ENCODE measurements around the gene TOP2B. TPM values are rescaled to one million over a fixed set of nuclear protein-coding genes. Genes with fewer than 3 reads are reported as not detected.

TOP2B gene
- total RNA-seq, 1 experiment from 2014 or later: 63.1 TPM

GRCh38 chr3:25576831-25577454 is 87.8 kb downstream of the TOP2B start:
- Histone ChIP-seq H3K4me3 (ENCODE audit: low read depth in 2 of 2, low read length in 2 of 2) (no peak overlapping the region), H3K4me1 (ENCODE audit: control insufficient read depth, insufficient read depth, low read length) (no peaks in the 10 kb centered on the region), H3K36me3 (ENCODE audit: control insufficient read depth, insufficient read depth, low read length) (no peaks in the 10 kb centered on the region), H3K27ac (ENCODE audit: low read length) (no peak overlapping the region), H3K9me3 (ENCODE audit: control insufficient read depth, insufficient read depth, low read depth, low read length) (no peaks in the 10 kb centered on the region), H3K27me3 (ENCODE audit: control insufficient read depth, insufficient read depth, low read length) (no peaks in the 10 kb centered on the region)
- no peak for ATAC-seq
- TF ChIP-seq CTCF (IDR thresholded peaks at IDR 0.05) (no peak), POLR2AphosphoS5 (IDR thresholded peaks at IDR 0.05; ENCODE audit: low read depth, low read length) (no peak), SIN3A (IDR thresholded peaks at IDR 0.05; ENCODE audit: borderline replicate concordance, insufficient read depth, low read depth, low read length) (no peak), REST (IDR thresholded peaks at IDR 0.05; ENCODE audit: insufficient read depth in 1 of 2, low read depth in 2 of 2, low read length in 1 of 2) (no peak), TCF7L2 (IDR thresholded peaks at IDR 0.05; ENCODE audit: low read depth, low read length) (no peak)
- ChIA-PET POLR2A (no interaction called here), CTCF (interaction anchor here (0.6 kb wide), 1 partner anchor 1822 kb away, joined by 3 read pairs; no protein-coding TSS in a partner anchor)
- DNase-seq (ENCODE audit: low read depth, low spot score): no peak
- intact Hi-C loops (cut with micrococcal nuclease; ENCODE audit: unreplicated experiment) (no loop called here), in situ Hi-C loops (cut with HindIII; ENCODE audit: low pct_unique_long_range_greater_than_20kb, low sequenced_read_pairs) (no loop called here)
- BruUV-seq (replicated peaks): no TSS peak

GRCh38 chr3:25576146-25576545 is 88.6 kb downstream of the TOP2B start:
- H3K4me1 ChIP-seq (ENCODE audit: control insufficient read depth, insufficient read depth, low read length): no peaks in the 10 kb centered on the region
- no peak overlapping the region for H3K4me3 ChIP-seq (ENCODE audit: low read depth in 2 of 2, low read length in 2 of 2)
- TF ChIP-seq REST (IDR thresholded peaks at IDR 0.05; ENCODE audit: insufficient read depth in 1 of 2, low read depth in 2 of 2, low read length in 1 of 2) (no peak), SIN3A (IDR thresholded peaks at IDR 0.05; ENCODE audit: borderline replicate concordance, insufficient read depth, low read depth, low read length) (no peak), POLR2AphosphoS5 (IDR thresholded peaks at IDR 0.05; ENCODE audit: low read depth, low read length) (no peak), TCF7L2 (IDR thresholded peaks at IDR 0.05; ENCODE audit: low read depth, low read length) (no peak), CTCF (IDR thresholded peaks at IDR 0.05) (no peak)
- no TSS peak for BruUV-seq (replicated peaks)
- no peak for ATAC-seq
- no peaks in the 10 kb centered on the region for H3K9me3 ChIP-seq (ENCODE audit: control insufficient read depth, insufficient read depth, low read depth, low read length)
- no peaks in the 10 kb centered on the region for H3K27me3 ChIP-seq (ENCODE audit: control insufficient read depth, insufficient read depth, low read length)
- intact Hi-C loops (cut with micrococcal nuclease; ENCODE audit: unreplicated experiment) (no loop called here), in situ Hi-C loops (cut with HindIII; ENCODE audit: low pct_unique_long_range_greater_than_20kb, low sequenced_read_pairs) (no loop called here)
- POLR2A ChIA-PET: no interaction called here
- H3K27ac ChIP-seq (ENCODE audit: low read length): no peak overlapping the region
- CTCF ChIA-PET: interaction anchor here (0.6 kb wide), 1 partner anchor 1823 kb away, joined by 3 read pairs; no protein-coding TSS in a partner anchor
- H3K36me3 ChIP-seq (ENCODE audit: control insufficient read depth, insufficient read depth, low read length): no peaks in the 10 kb centered on the region
- no peak for DNase-seq (ENCODE audit: low read depth, low spot score)

Data from Panc1 (cell line).